GM21723 (cell line): ENCODE measurements around the gene ZGPAT.

Source experiments
- ATAC-seq: cut with Tn5 transposase; IDR thresholded peaks from one replicate; pipeline ENCODE4 v1.9.1; 2021; ENCODE audit warnings: mild to moderate bottlenecking, moderate library complexity; ENCODE audit not compliant: unreplicated experiment

The ZGPAT gene

GRCh38 chr20:63691711-63692435 lies 16.0 kb upstream of the ZGPAT start:
- no peak for ATAC-seq

GRCh38 chr20:63692436-63693082 lies 15.3 kb upstream of the ZGPAT start:
- ATAC-seq: no peak

DNA sequence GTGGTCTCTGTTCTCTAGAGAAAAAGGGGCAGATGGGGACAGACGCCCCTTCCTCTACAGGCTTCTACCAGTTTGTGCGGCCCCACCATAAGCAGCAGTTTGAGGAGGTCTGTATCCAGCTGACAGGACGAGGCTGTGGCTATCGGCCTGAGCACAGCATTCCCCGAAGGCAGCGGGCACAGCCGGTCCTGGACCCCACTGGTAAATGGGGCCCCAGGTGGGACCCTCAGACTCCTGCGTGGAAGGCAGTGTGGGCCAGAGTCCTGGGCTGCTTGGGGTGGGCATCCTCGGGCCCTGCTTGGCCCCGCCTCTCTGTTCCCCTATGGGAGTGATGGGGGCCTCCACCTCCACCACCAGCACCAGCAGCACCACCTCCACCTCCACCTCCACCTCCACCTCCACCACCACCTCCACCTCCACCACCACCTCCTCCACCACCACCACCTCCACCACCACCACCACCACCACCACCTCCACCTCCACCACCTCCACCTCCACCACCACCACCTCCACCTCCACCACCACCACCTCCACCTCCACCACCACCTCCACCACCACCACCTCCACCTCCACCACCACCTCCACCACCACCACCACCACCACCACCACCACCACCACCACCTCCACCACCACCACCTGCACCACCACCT lies 14.6 kb upstream of the ZGPAT start:
- ATAC-seq: no peak

- ATAC-seq: no peak
These were observed 13.9 kb upstream of the ZGPAT start for GRCh38 chr20:63693733-63694583.

- ATAC-seq: no peak
These were observed 13.0 kb upstream of the ZGPAT start for GRCh38 chr20:63694584-63695423.

GRCh38 chr20:63695424-63696305 lies 12.2 kb upstream of the ZGPAT start:
- ATAC-seq: no peak

- ATAC-seq: no peak
These were observed 11.6 kb upstream of the ZGPAT start for GRCh38 chr20:63696306-63696627.

DNA sequence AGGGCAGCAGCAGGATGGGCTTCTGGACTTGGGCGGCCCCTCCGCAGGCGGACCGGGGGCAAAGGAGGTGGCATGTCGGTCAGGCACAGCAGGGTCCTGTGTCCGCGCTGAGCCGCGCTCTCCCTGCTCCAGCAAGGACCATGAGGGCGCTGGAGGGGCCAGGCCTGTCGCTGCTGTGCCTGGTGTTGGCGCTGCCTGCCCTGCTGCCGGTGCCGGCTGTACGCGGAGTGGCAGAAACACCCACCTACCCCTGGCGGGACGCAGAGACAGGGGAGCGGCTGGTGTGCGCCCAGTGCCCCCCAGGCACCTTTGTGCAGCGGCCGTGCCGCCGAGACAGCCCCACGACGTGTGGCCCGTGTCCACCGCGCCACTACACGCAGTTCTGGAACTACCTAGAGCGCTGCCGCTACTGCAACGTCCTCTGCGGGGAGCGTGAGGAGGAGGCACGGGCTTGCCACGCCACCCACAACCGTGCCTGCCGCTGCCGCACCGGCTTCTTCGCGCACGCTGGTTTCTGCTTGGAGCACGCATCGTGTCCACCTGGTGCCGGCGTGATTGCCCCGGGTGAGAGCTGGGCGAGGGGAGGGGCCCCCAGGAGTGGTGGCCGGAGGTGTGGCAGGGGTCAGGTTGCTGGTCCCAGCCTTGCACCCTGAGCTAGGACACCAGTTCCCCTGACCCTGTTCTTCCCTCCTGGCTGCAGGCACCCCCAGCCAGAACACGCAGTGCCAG lies 11.0 kb upstream of the ZGPAT start, which contains the start of gene TNFRSF6B:
Gene TNFRSF6B (plus strand): TSS at position 25 of the 729 bp plus-strand sequence. CDS start 116 bp downstream, at position 141.
- ATAC-seq: no peak

DNA sequence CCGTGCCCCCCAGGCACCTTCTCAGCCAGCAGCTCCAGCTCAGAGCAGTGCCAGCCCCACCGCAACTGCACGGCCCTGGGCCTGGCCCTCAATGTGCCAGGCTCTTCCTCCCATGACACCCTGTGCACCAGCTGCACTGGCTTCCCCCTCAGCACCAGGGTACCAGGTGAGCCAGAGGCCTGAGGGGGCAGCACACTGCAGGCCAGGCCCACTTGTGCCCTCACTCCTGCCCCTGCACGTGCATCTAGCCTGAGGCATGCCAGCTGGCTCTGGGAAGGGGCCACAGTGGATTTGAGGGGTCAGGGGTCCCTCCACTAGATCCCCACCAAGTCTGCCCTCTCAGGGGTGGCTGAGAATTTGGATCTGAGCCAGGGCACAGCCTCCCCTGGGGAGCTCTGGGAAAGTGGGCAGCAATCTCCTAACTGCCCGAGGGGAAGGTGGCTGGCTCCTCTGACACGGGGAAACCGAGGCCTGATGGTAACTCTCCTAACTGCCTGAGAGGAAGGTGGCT lies 10.4 kb upstream of the ZGPAT start:
- ATAC-seq: no peak

GRCh38 chr20:63697868-63698545 lies 9.8 kb upstream of the ZGPAT start:
- no peak for ATAC-seq

DNA sequence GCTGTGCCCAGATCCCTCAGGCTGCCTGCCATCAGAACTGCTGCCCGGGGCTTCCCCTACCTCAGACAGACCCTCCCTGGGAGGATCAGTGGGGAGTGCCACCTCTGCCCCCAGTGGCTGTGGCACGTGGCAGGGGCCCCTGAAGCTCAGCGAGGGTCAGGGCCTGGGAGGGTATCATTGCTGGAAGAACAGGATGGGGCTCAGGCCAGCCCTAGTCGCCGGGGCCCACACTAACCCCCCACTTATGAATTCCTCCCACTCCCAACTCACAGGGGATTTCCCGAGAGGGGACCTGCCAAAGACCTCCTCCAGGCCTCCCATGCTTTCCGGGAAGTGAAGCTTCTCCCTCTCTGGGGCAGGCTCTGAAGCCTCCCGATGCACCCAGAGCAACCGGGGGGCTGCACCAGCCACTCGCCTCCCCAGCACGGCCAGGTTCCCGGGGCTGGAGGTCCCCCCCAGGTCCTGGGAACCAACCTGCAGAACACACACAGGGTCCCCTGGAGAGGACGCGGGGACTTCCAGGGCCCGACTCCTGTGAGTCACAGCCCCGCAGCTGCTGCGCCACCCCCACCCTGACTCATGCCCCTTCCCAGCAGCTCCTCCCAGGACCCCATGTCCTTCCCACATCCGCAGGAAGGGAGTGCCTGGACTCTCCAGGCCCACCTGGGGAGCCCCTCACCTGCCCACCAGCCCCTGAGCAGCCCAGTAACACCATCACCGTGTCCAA lies 8.9 kb upstream of the ZGPAT start:
- ATAC-seq: no peak

DNA sequence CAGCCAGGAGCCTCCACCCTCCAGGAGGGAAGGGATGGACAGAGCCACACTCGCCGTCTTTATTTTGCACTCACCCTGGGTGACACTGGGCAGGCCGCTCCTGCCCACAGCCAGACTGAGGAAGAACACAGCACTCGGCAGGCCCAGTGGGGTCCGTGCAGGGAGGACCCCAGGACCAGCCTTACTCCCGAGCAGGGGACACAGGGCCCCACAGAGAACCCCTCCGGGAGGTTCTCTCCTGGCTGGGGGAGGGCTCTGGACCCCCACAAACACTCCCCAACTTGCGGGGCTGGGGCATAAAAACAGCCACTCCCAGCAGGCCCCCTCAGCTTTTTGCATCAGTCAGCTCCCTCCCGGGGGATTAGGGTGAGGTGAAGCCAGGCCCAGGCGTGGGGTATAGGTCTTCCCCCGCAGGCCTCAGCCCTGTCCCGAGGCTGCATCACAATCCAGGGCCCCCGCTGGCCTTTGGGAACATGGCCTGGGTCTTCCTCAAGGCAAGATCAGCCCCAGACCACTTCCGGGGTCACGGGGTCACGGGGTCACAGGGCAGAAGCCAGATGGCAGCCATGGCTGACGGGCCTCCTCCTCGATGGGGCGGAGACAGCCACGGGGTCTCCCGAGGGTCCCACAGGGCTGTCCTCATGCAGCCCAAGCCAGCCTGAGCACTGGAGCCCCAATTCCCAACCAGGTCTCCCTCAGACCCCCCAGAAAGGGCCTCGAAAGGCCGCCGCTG lies 8.2 kb upstream of the ZGPAT start:
- no peak for ATAC-seq

DNA sequence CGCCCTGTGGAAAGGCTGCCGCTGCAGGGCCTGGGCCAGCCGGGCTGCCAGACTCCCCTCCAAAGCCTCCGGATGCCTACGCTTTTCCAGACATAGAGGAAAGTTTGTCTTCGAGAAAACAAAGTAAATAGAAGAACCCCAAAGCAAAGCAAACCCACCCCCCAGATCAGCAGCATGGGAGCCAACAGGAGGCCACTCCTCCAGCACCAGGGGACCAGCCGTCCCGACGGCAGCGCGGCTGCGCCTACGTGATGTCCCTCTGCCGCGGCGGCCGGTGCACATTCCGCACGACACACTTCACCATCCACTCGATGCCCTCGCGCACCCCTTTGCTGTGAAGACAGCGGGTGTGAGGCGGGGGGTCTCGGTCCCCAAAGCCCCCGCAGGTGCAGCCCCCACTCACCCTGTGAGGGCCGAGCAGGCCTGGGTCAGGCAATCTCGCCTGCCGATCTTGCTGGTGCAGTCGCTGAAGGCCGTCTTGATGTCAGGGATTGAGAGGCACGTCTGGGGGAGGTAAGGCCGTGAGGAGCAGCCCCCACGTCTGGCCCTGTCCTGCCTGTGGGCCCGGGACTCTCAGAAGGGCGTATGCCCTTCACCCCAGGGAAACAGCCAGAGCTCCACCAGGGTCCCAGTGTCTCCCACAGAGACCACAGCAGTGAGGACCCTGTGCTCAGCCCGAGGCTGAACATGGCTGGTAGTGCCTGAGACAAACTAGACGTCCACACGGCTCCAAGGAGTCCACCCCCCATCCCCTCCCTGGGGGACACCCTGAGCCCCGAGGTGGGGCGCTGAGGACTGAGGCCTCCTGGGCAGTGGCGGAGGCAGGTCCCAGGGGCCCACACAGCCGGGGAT lies 7.4 kb upstream of the ZGPAT start:
- ATAC-seq: no peak

GRCh38 chr20:63701051-63701328 lies 6.8 kb upstream of the ZGPAT start:
- ATAC-seq: no peak

GRCh38 chr20:63701329-63702035 lies 6.4 kb upstream of the ZGPAT start:
- no peak for ATAC-seq
